CD4-positive, alpha-beta T cell (primary cell): ENCODE results near the gene IGF1R. TPM values are rescaled to one million over a fixed set of nuclear protein-coding genes. Genes with fewer than 3 reads are reported as not detected.

Experiments used
- ATAC-seq: fragments of 200-7000 bp; cut with Tn5 transposase; one replicate; pipeline ENCODE4 v1.10.0; 2022; ENCODE audit warnings: mild to moderate bottlenecking; ENCODE audit not compliant: poor library complexity
- CTCF ChIA-PET: fragments of 350-600 bp; sonication (Branson Sonifier 250); formaldehyde crosslinking; loops from one replicate; lab custom pipeline; 2021; ENCODE audit warnings: antibody characterized with exemption, inconsistent platforms; lab: Charles Lee
- POLR2A ChIA-PET: fragments of 350-600 bp; sonication (Branson Sonifier 250); formaldehyde crosslinking; loops from one replicate; lab custom pipeline; 2021; ENCODE audit warnings: antibody characterized with exemption, inconsistent platforms; lab: Charles Lee
- DNase-seq, 14 experiments: peaks; one replicate each; pipeline ENCODE4 v3.0.0-alpha.2; 2013 to 2020; ENCODE audit warnings: mixed read lengths in 2 of 14
- H3K27ac ChIP-seq, 2 donors: one replicate each; pipeline versions ENCODE4 v1.5.1 to v1.7.0; 2013; ENCODE audit warnings: low read length in 2 of 2, low read depth in 1 of 2, mild to moderate bottlenecking in 1 of 2
- H3K27me3 ChIP-seq, 2 experiments: 1 replicate in 1 of 2; 2 replicates in 1 of 2; pipeline versions ENCODE4 v1.6.1 to v1.7.0; 2013; ENCODE audit warnings: low read length in 2 of 2, control low read depth in 1 of 2, mild to moderate bottlenecking in 1 of 2, moderate library complexity in 1 of 2; ENCODE audit not compliant: insufficient read depth in 2 of 2, control insufficient read depth in 1 of 2
- H3K36me3 ChIP-seq: one replicate; pipeline ENCODE4 v1.6.1; 2013; ENCODE audit warnings: low read length, control low read depth; ENCODE audit not compliant: insufficient read depth
- H3K4me1 ChIP-seq: one replicate; pipeline ENCODE4 v1.6.1; 2013; ENCODE audit warnings: low read length, control low read depth; ENCODE audit not compliant: insufficient read depth
- H3K4me3 ChIP-seq: one replicate; pipeline ENCODE4 v1.5.1; 2013; ENCODE audit warnings: mild to moderate bottlenecking, low read length, moderate library complexity
- H3K9me3 ChIP-seq, 2 experiments: 1 replicate in 1 of 2; 2 replicates in 1 of 2; pipeline versions ENCODE4 v1.6.1 to v1.7.0; 2013; ENCODE audit warnings: low read length in 2 of 2, mild to moderate bottlenecking in 2 of 2, control low read depth in 1 of 2, moderate library complexity in 1 of 2; ENCODE audit not compliant: control insufficient read depth in 1 of 2, insufficient read depth in 1 of 2
- H3K27ac Mint-ChIP-seq: one replicate; pipeline ENCODE4 v1.8.0; 2020; ENCODE audit warnings: mixed read lengths
- H3K27me3 Mint-ChIP-seq: one replicate; pipeline ENCODE4 v1.8.0; 2021; ENCODE audit warnings: mixed read lengths
- H3K36me3 Mint-ChIP-seq: one replicate; pipeline ENCODE4 v1.8.0; 2021; ENCODE audit warnings: low read depth, mixed read lengths
- H3K4me1 Mint-ChIP-seq: one replicate; pipeline ENCODE4 v1.8.0; 2021; ENCODE audit warnings: low read depth, mixed read lengths
- H3K4me3 Mint-ChIP-seq: one replicate; pipeline ENCODE4 v1.8.0; 2020; ENCODE audit warnings: mild to moderate bottlenecking, mixed read lengths
- H3K9me3 Mint-ChIP-seq: one replicate; pipeline ENCODE4 v1.8.0; 2020; ENCODE audit warnings: mixed read lengths
- intact Hi-C, 2 experiments: fragments of 100-400 bp; cut with DNase I in 1 of 2; cut with micrococcal nuclease in 1 of 2; formaldehyde crosslinking; loops; one replicate each; pipeline versions ENCODE4 v1.15.1 to v1.9.0; 2023 to 2025; cut with DNase I, micrococcal nuclease
- total RNA-seq, 174 experiments: library from RNA in 2 of 174; stranded (reverse) in 2 of 174; gene quantifications; one replicate each; pipeline ENCODE4 v1.2.3 and lab custom pipeline; 2021 to 2026
- TF ChIP-seq, protein P1 (sequence below): fragments of 200-600 bp; IDR thresholded peaks from one replicate; pipeline ENCODE4 v1.8.0; 2022; ENCODE audit warnings: antibody characterized with exemption, mild to moderate bottlenecking

IGF1R gene
- total RNA-seq, 2 experiments from 2014 or later = 39.2 to 40.3 TPM

DNA sequence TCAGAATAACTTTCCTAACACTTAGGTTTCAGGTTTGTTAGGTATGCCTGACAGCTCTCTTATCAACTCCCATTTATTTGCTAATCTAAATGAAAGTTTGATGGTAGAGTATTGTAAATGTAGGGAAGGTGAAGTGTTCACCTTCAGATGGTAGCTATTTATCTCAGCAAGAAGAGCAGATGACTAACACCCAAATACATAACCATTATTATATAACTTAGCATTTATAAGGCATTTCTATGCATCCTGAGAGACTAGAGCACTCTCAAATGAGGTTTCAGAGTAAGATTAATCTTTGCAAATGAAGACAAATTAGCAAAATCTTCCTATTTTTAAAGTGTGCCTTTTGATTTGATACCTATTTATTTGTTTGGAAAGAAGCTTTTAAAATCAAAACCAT lies 143.8 kb downstream of the IGF1R start:
- Mint-ChIP-seq H3K9me3 (no peaks in the 10 kb centered on the region), H3K36me3 (no peaks in the 10 kb centered on the region), H3K4me1 (peaks cover 72% of the 10 kb centered on the region), H3K27me3 (no peaks in the 10 kb centered on the region), H3K27ac (no peak overlapping the region), H3K4me3 (no peak overlapping the region)
- no peak for ATAC-seq
- Histone ChIP-seq H3K27me3 (no peaks in the 10 kb centered on the region), H3K4me1 (peaks cover 20% of the 10 kb centered on the region), H3K36me3 (no peaks in the 10 kb centered on the region), H3K9me3 (no peaks in the 10 kb centered on the region), H3K4me3 (no peak overlapping the region), H3K27ac (no peak overlapping the region)
- no peak for DNase-seq
- intact Hi-C loops = no loop called here
- TF ChIP-seq, protein P1, sequence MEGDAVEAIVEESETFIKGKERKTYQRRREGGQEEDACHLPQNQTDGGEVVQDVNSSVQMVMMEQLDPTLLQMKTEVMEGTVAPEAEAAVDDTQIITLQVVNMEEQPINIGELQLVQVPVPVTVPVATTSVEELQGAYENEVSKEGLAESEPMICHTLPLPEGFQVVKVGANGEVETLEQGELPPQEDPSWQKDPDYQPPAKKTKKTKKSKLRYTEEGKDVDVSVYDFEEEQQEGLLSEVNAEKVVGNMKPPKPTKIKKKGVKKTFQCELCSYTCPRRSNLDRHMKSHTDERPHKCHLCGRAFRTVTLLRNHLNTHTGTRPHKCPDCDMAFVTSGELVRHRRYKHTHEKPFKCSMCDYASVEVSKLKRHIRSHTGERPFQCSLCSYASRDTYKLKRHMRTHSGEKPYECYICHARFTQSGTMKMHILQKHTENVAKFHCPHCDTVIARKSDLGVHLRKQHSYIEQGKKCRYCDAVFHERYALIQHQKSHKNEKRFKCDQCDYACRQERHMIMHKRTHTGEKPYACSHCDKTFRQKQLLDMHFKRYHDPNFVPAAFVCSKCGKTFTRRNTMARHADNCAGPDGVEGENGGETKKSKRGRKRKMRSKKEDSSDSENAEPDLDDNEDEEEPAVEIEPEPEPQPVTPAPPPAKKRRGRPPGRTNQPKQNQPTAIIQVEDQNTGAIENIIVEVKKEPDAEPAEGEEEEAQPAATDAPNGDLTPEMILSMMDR = no peak
- ChIA-PET POLR2A (interaction anchor here (0.9 kb wide), 1 partner anchor 21 kb away, joined by 3 read pairs; no protein-coding TSS in a partner anchor), CTCF (interaction anchor here (0.7 kb wide), 1 partner anchor 9 kb away, joined by 3 read pairs; no protein-coding TSS in a partner anchor)

DNA sequence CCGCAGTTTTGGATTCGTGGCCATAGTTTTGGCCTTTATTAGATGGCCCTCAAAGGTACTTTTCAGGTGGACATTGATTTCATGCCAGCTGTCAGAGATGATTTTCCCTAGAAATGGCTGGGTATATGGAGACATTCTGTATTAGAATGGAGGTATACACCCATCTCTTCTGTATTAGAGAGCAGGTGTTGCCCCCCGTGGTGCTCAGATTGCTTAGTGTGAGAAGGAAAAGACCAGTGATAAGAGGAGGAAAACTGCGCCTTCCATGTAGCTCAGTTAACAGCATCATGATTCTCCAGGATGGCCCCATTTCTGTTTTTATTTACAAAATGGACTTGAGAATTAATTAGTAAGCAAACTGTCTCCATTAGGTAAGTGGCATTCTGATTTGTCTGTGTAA lies 145.9 kb downstream of the IGF1R start:
- no peak for ATAC-seq
- CTCF ChIA-PET = no interaction called here

DNA sequence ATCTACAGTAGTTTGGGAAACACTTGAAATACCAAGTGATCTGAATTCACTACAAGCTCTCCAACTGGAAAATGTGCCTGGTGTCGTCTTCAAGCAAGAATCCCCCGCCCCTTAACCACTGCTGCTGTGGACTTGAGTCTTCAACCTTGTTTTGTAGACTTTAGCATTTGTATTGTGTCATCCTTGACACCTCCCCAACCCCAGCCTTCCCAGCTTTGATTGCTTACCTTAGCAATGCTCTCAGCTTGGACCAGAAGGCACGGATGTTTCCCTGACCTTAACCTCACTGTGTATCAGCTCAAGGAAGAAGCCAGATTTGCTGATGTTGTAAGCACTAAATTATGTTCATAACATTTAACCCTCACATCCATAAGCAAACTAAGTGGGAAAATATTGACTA lies 146.4 kb downstream of the IGF1R start:
- Histone ChIP-seq H3K9me3 (no peaks in the 10 kb centered on the region), H3K4me1 (peaks cover 16% of the 10 kb centered on the region), H3K27me3 (no peaks in the 10 kb centered on the region), H3K4me3 (no peak overlapping the region), H3K27ac (no peak overlapping the region), H3K36me3 (no peaks in the 10 kb centered on the region)
- no peaks in the 10 kb centered on the region for H3K9me3 Mint-ChIP-seq
- ChIA-PET POLR2A (no interaction called here), CTCF (no interaction called here)
- H3K27ac Mint-ChIP-seq = no peak overlapping the region
- peaks cover 72% of the 10 kb centered on the region for H3K4me1 Mint-ChIP-seq
- ATAC-seq (no peak), DNase-seq (no peak)
- H3K36me3 Mint-ChIP-seq = no peaks in the 10 kb centered on the region
- H3K4me3 Mint-ChIP-seq = no peak overlapping the region
- TF ChIP-seq, protein P1 = no peak
- intact Hi-C loops = no loop called here
- H3K27me3 Mint-ChIP-seq = no peaks in the 10 kb centered on the region

More for the DNA sequence above, 145.9 kb downstream of the IGF1R start:
- Histone ChIP-seq H3K4me3 (no peak overlapping the region), H3K9me3 (no peaks in the 10 kb centered on the region), H3K27ac (no peak overlapping the region), H3K4me1 (peaks cover 18% of the 10 kb centered on the region), H3K36me3 (no peaks in the 10 kb centered on the region), H3K27me3 (no peaks in the 10 kb centered on the region)
- no peaks in the 10 kb centered on the region for H3K27me3 Mint-ChIP-seq
- no peak overlapping the region for H3K27ac Mint-ChIP-seq
- no peaks in the 10 kb centered on the region for H3K9me3 Mint-ChIP-seq
- no peak overlapping the region for H3K4me3 Mint-ChIP-seq
- no peaks in the 10 kb centered on the region for H3K36me3 Mint-ChIP-seq
- peaks cover 72% of the 10 kb centered on the region for H3K4me1 Mint-ChIP-seq
- no peak for DNase-seq
- TF ChIP-seq, protein P1 = no peak
- intact Hi-C loops = no loop called here
- POLR2A ChIA-PET = interaction anchor here (0.8 kb wide), 1 partner anchor 8 kb away, joined by 3 read pairs; no protein-coding TSS in a partner anchor
